VCaP (cell line): ENCODE results near the gene C22orf15.

Source experiments
- H3K27ac ChIP-seq: fragments of 450-650 bp; 2 replicates; pipeline ENCODE4 v1.5.1; 2017
- CTCF ChIP-seq: fragments of 450-650 bp; conservative IDR thresholded peaks from 2 replicates; pipeline ENCODE4 v1.5.1; 2017; ENCODE audit warnings: mild to moderate bottlenecking, moderate library complexity

The C22orf15 gene

DNA sequence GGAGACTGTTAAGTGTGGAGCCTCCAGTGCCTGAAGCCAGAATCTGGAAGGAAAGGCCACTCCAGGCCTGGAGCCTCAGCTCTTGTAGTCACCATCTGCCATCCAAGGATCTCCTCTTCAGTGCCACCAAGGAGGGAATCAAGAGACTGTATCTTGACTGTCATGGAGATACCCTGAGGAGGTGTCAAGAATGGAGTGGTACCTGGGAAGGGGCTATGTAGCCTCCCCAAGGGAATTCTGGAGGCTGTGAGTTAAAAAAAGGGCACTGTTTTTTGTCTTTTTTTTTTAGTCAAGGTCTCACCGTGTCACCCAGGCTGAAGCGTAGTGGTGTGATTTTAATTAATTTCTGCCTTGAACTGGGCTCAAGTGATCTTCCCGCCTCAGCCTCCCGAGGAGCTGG, 3.2 kb upstream of the C22orf15 start:
- H3K27ac ChIP-seq = no peak overlapping the region
- TF ChIP-seq CTCF = no peak

DNA sequence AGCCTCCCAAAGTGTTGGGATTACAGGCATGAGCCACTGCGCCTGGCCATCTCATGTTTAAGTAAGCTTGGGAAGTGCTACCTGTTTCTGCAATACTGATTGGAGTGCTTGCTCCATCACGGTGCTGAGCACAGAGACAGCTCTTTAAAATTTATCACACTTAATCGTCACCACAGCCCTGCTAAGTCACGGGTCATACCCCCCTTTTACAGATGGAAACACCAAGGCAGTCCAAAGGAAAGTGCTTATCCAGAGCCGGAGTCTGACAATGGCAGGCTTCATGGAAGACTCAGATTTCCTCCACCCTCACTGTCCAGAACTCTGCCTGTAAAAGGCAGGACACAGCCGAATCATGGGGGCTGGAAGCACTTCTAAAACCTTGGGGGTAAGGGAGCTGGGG, 2.7 kb upstream of the C22orf15 start:
- no peak overlapping the region for H3K27ac ChIP-seq
- TF ChIP-seq CTCF = no peak

GRCh38 chr22:23763579-23763945, 772 bp downstream of the C22orf15 start:
- no peak for TF ChIP-seq CTCF
- no peak overlapping the region for H3K27ac ChIP-seq

DNA sequence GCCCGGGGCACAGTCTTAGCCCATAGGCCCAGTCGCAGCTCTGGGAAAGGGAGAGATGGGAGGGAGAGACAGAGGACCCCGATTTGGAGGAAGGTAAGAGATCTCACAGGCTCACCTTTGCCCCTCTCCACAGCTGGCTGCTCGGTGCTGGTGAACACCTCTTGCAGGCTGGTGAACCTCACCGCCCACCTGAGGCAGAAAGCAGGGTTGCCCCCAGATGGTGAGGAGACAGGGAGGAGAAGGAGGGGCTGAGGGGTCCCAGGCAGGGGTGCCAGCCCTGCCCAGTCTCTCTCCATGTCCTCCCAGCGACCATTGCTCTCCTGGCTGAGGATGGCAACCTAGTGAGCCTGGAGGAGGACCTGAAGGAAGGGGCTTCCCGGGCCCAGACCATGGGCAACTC, 1.2 kb downstream of the C22orf15 start:
- H3K27ac ChIP-seq = no peak overlapping the region
- TF ChIP-seq CTCF = no peak

DNA sequence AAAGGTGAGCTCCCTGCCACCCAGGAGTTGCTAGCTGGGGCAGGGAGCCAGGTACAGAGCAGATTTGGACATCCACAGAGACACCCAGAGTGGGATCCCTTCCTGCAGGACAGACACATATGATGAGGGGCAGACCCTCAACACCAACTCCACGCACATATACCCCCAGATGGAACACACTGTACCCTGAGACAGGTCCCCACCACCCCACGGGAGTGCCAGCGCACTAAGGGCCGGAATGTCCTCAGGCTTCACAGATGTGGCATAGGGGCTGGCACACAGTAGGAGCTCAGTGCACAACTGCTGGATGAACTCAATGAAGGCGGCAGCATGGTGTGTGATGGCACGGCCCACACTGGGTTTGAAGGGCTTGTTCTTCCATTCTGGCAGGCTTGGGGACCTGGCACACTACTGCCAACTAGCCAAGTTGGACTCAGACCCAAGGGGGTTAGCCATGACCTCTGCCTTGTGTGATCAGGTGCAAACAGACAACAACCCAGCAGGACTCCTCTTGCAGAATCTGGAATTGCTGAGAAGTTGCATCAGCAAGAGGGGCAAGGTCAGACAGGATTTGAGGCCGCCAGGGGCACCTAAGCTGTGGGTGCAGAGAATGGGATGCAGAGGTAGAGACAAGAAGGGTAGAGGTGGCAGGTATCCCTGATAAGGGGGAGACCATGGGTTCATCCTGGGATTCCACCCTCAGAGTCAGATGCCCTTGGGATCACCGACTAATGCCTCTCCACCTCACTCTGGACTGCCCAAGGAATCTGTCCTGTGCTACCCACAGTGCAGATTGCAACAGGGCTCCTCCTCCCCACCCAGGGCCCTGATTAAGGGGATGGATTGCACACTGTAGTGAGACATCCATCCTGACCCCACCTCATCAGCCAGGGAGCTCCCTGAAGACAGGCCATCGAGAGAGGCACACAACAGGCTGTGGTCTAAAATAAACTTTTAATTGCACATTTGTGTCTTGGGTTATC, 2.4 kb downstream of the C22orf15 start:
- no peak for TF ChIP-seq CTCF
- no peak overlapping the region for H3K27ac ChIP-seq

DNA sequence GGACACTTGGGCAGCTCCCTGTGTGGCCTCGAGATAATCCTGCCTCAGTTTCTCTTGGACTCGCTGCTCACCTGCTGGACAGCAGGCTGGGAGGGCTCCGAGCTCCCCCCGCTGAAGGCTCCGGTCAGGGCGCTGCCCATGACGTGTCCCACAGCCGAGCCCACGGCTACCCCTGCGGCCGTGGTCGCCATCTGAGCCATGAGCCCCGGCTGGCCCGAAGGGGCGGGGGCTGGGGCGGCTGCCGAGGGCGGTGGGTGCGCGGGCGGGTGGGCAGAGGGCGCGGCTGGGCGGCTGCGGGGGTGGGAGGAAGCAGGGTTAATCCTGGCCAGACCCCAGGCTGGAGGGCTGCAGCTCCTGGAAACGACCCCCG, 4.5 kb downstream of the C22orf15 start:
- no peak for TF ChIP-seq CTCF
- H3K27ac ChIP-seq = peak overlapping the region; percentile 77

DNA sequence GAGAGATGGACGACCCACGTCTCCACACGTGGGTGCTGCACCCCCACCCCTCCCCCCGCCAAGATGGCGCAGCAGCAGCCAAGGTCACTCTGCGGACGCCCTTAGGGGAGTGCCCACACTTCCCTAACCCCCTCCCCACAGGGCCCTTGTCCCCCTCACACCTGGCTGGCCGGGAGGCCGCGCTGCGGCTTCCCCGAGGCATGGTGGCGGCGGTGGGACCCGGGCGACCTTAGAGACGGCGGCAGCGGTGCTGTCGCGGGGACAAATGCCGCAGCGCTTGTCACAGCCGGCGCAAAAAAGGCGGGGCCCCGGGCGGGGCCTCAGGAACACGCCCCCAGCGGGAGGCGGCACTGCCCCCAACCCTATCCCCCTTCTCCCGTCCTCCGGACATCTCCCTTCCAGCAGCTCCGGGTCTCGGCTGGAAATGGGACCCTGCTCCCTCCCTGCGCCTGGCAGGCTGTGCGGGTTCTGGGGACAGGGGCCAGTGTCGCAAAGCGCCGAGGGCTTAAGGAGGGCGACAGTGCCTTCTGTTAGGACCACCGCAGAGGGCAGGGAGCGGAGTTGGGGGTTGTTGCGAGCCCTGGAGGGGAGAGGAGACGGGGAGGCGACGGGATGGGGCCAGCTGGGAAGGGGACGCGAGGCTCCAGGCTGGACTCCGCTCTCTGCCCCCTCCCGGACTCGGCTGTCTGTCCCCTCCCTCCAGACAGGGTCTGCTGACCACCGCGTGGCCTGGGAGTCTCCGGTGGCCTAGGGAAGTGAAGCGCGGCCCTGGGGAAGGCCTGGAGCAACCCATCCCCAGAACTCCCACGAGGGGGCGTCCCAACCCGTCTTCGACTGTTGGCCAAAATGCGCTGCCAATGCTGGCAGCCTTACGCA, 5.1 kb downstream of the C22orf15 start, which contains the start of gene CHCHD10:
Gene CHCHD10, minus strand, starts transcription at position 300 of the 876 bp plus-strand sequence. Its CDS starts 98 bp downstream, at position 202.
- TF ChIP-seq CTCF = peak; percentile 86
- H3K27ac ChIP-seq = peak within 1 kb of the TSS; percentile 77
